ENCODE measurements around the gene KLHL30.
"Not testable (repeated sequence)": the region's sequence is repeated elsewhere in the genome, so short reads cannot be mapped to it uniquely, and the experiment has no call there.

- TF ChIP-seq, protein P1, sequence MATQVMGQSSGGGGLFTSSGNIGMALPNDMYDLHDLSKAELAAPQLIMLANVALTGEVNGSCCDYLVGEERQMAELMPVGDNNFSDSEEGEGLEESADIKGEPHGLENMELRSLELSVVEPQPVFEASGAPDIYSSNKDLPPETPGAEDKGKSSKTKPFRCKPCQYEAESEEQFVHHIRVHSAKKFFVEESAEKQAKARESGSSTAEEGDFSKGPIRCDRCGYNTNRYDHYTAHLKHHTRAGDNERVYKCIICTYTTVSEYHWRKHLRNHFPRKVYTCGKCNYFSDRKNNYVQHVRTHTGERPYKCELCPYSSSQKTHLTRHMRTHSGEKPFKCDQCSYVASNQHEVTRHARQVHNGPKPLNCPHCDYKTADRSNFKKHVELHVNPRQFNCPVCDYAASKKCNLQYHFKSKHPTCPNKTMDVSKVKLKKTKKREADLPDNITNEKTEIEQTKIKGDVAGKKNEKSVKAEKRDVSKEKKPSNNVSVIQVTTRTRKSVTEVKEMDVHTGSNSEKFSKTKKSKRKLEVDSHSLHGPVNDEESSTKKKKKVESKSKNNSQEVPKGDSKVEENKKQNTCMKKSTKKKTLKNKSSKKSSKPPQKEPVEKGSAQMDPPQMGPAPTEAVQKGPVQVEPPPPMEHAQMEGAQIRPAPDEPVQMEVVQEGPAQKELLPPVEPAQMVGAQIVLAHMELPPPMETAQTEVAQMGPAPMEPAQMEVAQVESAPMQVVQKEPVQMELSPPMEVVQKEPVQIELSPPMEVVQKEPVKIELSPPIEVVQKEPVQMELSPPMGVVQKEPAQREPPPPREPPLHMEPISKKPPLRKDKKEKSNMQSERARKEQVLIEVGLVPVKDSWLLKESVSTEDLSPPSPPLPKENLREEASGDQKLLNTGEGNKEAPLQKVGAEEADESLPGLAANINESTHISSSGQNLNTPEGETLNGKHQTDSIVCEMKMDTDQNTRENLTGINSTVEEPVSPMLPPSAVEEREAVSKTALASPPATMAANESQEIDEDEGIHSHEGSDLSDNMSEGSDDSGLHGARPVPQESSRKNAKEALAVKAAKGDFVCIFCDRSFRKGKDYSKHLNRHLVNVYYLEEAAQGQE (IDR thresholded peaks at IDR 0.05; ENCODE audit: low read depth), result not testable (repeated sequence)
- TF ChIP-seq YY1 (IDR thresholded peaks at IDR 0.05; ENCODE audit: low read depth); NFIC (IDR thresholded peaks at IDR 0.05); TAF1 (IDR thresholded peaks at IDR 0.05; ENCODE audit: low read depth); EP300 (IDR thresholded peaks at IDR 0.05; ENCODE audit: borderline replicate concordance); CREB1 (IDR thresholded peaks at IDR 0.05; ENCODE audit: low read depth); RAD21 (IDR thresholded peaks at IDR 0.05; ENCODE audit: low read depth); USF1 (IDR thresholded peaks at IDR 0.05): not testable (repeated sequence)
- TF ChIP-seq, protein P2, sequence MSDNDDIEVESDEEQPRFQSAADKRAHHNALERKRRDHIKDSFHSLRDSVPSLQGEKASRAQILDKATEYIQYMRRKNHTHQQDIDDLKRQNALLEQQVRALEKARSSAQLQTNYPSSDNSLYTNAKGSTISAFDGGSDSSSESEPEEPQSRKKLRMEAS (IDR thresholded peaks at IDR 0.05), result not testable (repeated sequence)
- peak; percentile 79 for TF ChIP-seq CEBPB (IDR thresholded peaks at IDR 0.05)
Measured at GRCh38 chr2:238171072-238171431, 32.6 kb downstream of the KLHL30 start.

Data from Ishikawa (cell line).